OCI-LY3 (cell line): Measurements from ENCODE around the gene GIPC2.

ENCODE experiments used
- CTCF ChIP-seq: fragments of 200-600, 300-600 bp; sonication (generic); IDR thresholded peaks from 2 replicates; pipeline ENCODE4 v1.5.1; 2014; ENCODE audit warnings: antibody characterized with exemption, low read length, low read depth
- EZH2phosphoT487 ChIP-seq: fragments of 200-600 bp; shearing (Covaris generic); IDR thresholded peaks from 2 replicates; pipeline ENCODE4 v1.6.1; 2018; ENCODE audit warnings: antibody characterized with exemption, mixed run types, low read depth

- TF ChIP-seq CTCF (no peak), EZH2phosphoT487 (no peak)
Observed at GRCh38 chr1:78072216-78072615, 26.4 kb downstream of the GIPC2 start.
